Measurements from ENCODE around the gene SLC35F2.

DNA sequence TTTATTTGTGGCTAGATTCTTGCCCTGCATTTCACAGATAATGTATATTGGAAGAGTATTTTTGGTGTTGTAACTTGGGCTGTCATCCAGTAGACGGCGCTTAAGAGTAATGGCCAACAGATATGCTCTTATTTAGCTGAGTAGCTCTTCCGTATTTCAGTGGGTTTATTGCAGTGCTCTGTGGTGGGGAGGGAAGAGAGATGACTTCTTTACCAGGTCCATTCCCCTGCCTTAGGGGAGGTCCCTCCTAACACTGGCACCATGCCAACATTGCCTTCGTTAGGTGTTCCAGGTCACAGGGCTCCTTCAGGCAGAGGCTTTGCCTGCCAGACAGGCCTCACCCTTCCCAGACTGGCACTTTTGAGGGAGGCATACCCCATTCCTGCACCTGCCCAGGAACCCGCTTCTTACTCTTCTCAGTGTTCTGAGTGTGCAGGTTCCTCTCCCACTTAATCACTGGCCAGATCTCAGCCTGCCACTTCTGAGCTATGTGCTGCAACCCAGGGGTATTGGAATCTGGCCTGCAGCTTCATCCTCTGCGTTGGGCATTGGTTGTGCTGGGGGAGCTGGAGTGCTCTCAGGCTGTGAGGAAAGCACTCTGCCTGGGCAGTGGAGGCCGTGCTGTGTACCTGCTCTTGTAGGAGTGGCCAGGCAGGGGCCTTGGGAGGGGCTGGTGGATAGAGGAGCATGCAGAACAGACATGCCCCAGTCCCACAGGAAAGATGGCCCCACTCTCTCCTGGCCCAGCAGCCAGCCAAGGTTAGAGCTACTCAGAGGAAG, 117.4 kb downstream of the SLC35F2 start:
- no peak for TF ChIP-seq SIN3A (conservative IDR thresholded peaks at IDR 0.05 in 1 of 2, IDR thresholded peaks at IDR 0.05 in 1 of 2; ENCODE audit: low read depth in 1 of 2, low read length in 2 of 2)
- no peak for TF ChIP-seq TAF1 (IDR thresholded peaks at IDR 0.05; ENCODE audit: low read depth, low read length)

Data from H1 (cell line).